Pancreas (tissue), 10 donors: ENCODE results near the gene ZC3H4. TPM values are rescaled to one million over a fixed set of nuclear protein-coding genes. Genes with fewer than 3 reads are reported as not detected.
A peak's percentile ranks its signal among the peaks of the same experiment; 100 is the strongest.

Source experiments
- ATAC-seq, 4 donors: fragments of 200-7000 bp; cut with Tn5 transposase; one replicate each; pipeline versions ENCODE4 v1.8.0 to v1.9.1; 2020; ENCODE audit warnings: mild to moderate bottlenecking in 4 of 4, moderate library complexity in 4 of 4
- DNase-seq, 6 donors: peaks; one replicate each; pipeline ENCODE4 v3.0.0-alpha.2; 2020
- FAIRE-seq: peaks from 2 replicates; lab custom pipeline; 2012; peaks lifted over from hg19 to GRCh38; lab: Jason Lieb, UNC
- H3K27ac ChIP-seq, 4 donors: fragments of 200-600 bp; sonication (generic); 1 replicate in 3 of 4; 2 replicates in 1 of 4; pipeline versions ENCODE4 v1.5.0 to v1.8.0; 2020
- H3K27me3 ChIP-seq, 4 donors: fragments of 200-600 bp; one replicate each; pipeline ENCODE4 v1.8.0; 2021
- H3K36me3 ChIP-seq, 3 donors: fragments of 200-600 bp; sonication (generic) in 1 of 3; one replicate each; pipeline versions ENCODE4 v1.5.0 to v1.8.0; 2020 to 2021
- H3K4me1 ChIP-seq, 3 donors: fragments of 200-600 bp; one replicate each; pipeline ENCODE4 v1.8.0; 2021
- H3K4me3 ChIP-seq, 4 donors: fragments of 200-600 bp; sonication (generic) in 2 of 4; one replicate each; pipeline versions ENCODE4 v1.5.0 to v1.8.0; 2020 to 2021
- H3K9me3 ChIP-seq, 4 donors: fragments of 200-600 bp; one replicate each; pipeline ENCODE4 v1.8.0; 2021
- CTCF ChIP-seq, 4 donors: fragments of 200-600 bp; sonication (generic) in 3 of 4; IDR thresholded peaks; one replicate each; pipeline versions ENCODE4 v1.5.0 to v1.8.0; 2021; ENCODE audit warnings: antibody characterized with exemption in 4 of 4
- WGBS, 2 donors: extraction: QIAGEN DNeasy Blood & Tissue Kit; methylation state at CpG; one replicate each; pipeline ENCODE4 v1.1.7; 2013; 5-methylcytosine and 5-hydroxymethylcytosine counted together
- intact Hi-C, 3 donors: fragments of 100-400 bp; cut with DNase I; formaldehyde crosslinking; loops; one replicate each; pipeline versions ENCODE4 v1.11.1 to v1.14.2; 2022
- polyA plus RNA-seq, 2 donors: library from polyadenylated mRNA; stranded (reverse); fragments of 200-250 nt; gene quantifications; one replicate each; pipeline ENCODE4 v1.2.3, GENCODE V29; 2013
- total RNA-seq, 6 donors: library from RNA; stranded (reverse); fragmentation: NEBNext Ultra II Directional in 4 of 6; extraction: Animal tissue kit (Norgen Biotek cat#: 25700) in 4 of 6; gene quantifications; one replicate each; pipeline versions ENCODE4 v1.2.1 to v1.2.4, GENCODE V29; 2021 to 2023
- donor health status: healthy with polysubstance abuse.
- donor health status: DM: no; HTN: no; CAD: no; lungs with moderate emphysema.
- donor health status: DM: no; HTN: no; CAD: no.
- donor health status: control.
- donor health status: control.
- donor health status: Bipolar disorder and iron deficiency.
- donor health status: DM: yes; HTN: yes; CAD: no.
- donor health status: DM: no; HTN: no; CAD: no.
- donor health status: DM: no; HTN: no; CAD: no.
- donor health status: DM: yes; HTN: yes; CAD: no.

The ZC3H4 gene
- total and polyA plus RNA-seq, 8 donors: 8.1 to 30.4 (median 19.1) TPM

- DNase-seq (no peak), ATAC-seq (peak in 2 of 4 donors; percentile 26 to 30), FAIRE-seq (no peak)
- Histone ChIP-seq H3K27me3 (no peaks in the 10 kb centered on the region), H3K4me3 (no peak overlapping the region), H3K9me3 (no peaks in the 10 kb centered on the region), H3K4me1 (no peaks in the 10 kb centered on the region), H3K36me3 (peaks cover 6 to 35% (median 12%) of the 10 kb centered on the region in 3 donors), H3K27ac (no peak overlapping the region)
- intact Hi-C loops: no loop called here
- WGBS, 2 donors: 69 to 73% methylated on average over 13 of the region's 13 CpGs
- no peak for TF ChIP-seq CTCF (IDR thresholded peaks at IDR 0.05)
Measured at GRCh38 chr19:47075941-47076340, 37.6 kb downstream of the ZC3H4 start.

DNA sequence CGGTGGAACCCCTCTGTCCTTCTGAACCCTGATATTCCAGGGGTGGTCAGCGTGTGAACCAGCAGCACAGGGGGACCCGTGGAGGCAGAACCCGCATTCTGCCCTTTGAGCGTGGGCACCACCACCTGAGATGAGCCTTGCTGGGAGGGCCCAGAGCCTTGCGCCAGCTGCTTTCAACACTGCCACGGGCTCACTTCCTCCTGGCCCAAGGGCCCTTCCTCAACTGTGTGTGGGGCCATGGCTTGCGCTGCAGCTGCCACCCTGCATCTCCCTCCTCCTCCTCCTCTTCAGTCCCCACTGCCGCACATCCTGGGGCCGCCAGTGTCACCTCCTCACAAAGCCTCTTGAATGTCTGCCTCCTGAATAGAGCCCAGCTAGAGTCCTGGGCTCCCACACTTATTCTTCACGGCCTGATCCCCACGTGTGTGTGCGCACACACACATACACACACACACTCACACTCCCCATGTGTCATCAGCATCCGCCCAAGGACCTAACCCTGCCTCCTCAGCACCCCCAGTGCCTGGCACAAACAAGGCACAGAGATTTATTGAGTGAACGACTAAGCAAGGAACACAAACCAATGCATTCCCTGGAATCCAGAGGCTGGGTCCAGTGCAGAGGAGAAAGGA is 38.3 kb downstream of the ZC3H4 start:
- no peaks in the 10 kb centered on the region for H3K9me3 ChIP-seq
- ATAC-seq: no peak
- H3K4me3 ChIP-seq: no peak overlapping the region
- no peaks in the 10 kb centered on the region for H3K4me1 ChIP-seq
- no peak for TF ChIP-seq CTCF (IDR thresholded peaks at IDR 0.05)
- 86 to 88% methylated on average over 15 of the region's 15 CpGs for whole genome bisulfite sequencing, 2 donors
- intact Hi-C loops: no loop called here
- FAIRE-seq: no peak
- DNase-seq: peak in 1 of 6 donors; percentile 58
- no peaks in the 10 kb centered on the region for H3K27me3 ChIP-seq
- H3K27ac ChIP-seq: no peak overlapping the region
- peaks cover 7 to 36% (median 13%) of the 10 kb centered on the region in 3 donors for H3K36me3 ChIP-seq

DNA sequence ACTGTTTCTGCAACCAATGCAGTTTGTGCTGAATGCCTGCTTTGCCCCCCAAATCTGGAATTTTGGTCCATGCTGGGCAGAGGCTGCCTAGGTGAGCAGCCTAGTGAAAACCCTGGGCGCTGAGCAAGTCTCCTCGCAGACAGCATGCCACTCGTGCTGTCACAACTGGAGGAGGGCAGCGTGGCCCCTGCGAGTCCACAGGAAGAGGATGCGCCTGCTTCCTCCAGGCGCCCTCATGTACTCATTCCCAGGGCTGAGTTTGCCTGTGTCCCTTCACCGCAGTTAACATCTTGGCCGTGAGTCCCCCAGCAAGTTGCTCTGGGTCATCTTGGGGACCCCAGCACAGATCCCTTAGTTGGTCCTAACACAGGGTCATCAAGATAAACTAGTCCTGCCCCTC is 39.0 kb downstream of the ZC3H4 start:
- 88 to 96% methylated on average over 9 of the region's 9 CpGs for WGBS, 2 donors
- ATAC-seq: no peak
- H3K36me3 ChIP-seq: peaks cover 9 to 40% (median 13%) of the 10 kb centered on the region in 3 donors

DNA sequence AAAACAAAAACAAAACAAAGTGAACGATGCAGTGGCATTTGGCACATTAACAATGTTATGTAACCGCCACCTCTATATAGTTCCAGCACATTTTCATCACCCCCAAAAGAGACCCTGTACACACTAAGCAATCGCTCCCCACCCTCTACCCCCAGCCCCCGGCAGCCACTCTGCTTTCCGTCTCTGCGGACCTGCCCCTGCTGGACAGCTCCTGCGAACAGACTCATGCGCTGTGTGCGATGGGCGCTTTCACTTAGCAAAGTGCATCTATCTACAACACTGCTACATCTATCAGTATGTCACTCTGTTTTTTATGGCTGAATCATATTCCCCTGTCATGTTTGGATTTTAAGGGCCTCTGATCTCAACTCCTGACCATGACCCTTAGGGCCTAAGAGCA is 40.0 kb downstream of the ZC3H4 start:
- ATAC-seq (no peak), DNase-seq (no peak), FAIRE-seq (no peak)
- Histone ChIP-seq H3K4me1 (no peaks in the 10 kb centered on the region), H3K27me3 (no peaks in the 10 kb centered on the region), H3K36me3 (peaks cover 9 to 40% (median 13%) of the 10 kb centered on the region in 3 donors), H3K4me3 (no peak overlapping the region), H3K27ac (no peak overlapping the region), H3K9me3 (no peaks in the 10 kb centered on the region)
- TF ChIP-seq CTCF (IDR thresholded peaks at IDR 0.05): no peak
- 95 to 96% methylated on average over 10 of the region's 10 CpGs for WGBS, 2 donors
- intact Hi-C loops: no loop called here

More for the DNA sequence above, 39.0 kb downstream of the ZC3H4 start:
- no peaks in the 10 kb centered on the region for H3K9me3 ChIP-seq
- H3K4me3 ChIP-seq: no peak overlapping the region
- FAIRE-seq (no peak), DNase-seq (no peak)
- H3K27me3 ChIP-seq: no peaks in the 10 kb centered on the region
- no peaks in the 10 kb centered on the region for H3K4me1 ChIP-seq
- H3K27ac ChIP-seq: no peak overlapping the region
- no peak for TF ChIP-seq CTCF (IDR thresholded peaks at IDR 0.05)
- intact Hi-C loops: no loop called here

DNA sequence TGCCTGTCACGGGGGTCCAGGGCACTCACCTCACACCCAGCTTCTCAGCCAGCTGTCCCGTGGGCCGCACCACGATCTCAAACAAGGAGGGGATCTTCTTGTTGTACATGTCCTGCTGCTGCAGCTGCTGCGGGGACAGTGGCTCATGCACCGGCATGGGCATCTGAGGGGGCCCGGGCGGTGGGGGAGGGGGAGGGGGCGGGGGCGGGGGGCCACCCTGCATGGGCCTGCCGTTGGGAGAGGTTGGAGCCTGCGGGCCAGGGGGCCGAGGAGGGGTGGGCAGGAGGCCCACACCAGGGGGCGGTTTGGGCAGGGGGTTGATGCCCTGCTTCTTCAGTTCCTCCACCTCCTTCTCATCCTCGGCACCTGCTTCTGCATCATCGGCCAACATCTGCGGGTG is 41.3 kb downstream of the ZC3H4 start:
- FAIRE-seq (no peak), DNase-seq (no peak)

More for the DNA sequence above, 41.3 kb downstream of the ZC3H4 start:
- intact Hi-C loops: no loop called here
- H3K9me3 ChIP-seq: no peaks in the 10 kb centered on the region
- H3K4me3 ChIP-seq: no peak overlapping the region
- WGBS, 2 donors: 83 to 87% methylated on average over 15 to 17 of the region's 17 CpGs
- H3K36me3 ChIP-seq: peaks cover 9 to 42% (median 13%) of the 10 kb centered on the region in 3 donors
- H3K4me1 ChIP-seq: no peaks in the 10 kb centered on the region
- H3K27ac ChIP-seq: no peak overlapping the region
- H3K27me3 ChIP-seq: no peaks in the 10 kb centered on the region
- no peak for TF ChIP-seq CTCF (IDR thresholded peaks at IDR 0.05)
- ATAC-seq: no peak
